ENCODE results near the gene UNC45A. TPM values are rescaled to one million over a fixed set of nuclear protein-coding genes. Genes with fewer than 3 reads are reported as not detected.
A peak's percentile ranks its signal among the peaks of the same experiment; 100 is the strongest.

The UNC45A gene
- total and polyA plus RNA-seq, 2 of the 13 experiments (the other 11 are each of a cell fraction or from before 2014, with no cell fraction given) = 33.8 to 39.7 TPM

- TF ChIP-seq POGK (CRISPR knock-in tag; conservative IDR thresholded peaks at IDR 0.05) (peak; percentile 52; the same call in 1 of the 2 replicates), KLF11 (CRISPR knock-in tag; IDR thresholded peaks at IDR 0.05) (no peak), MAF1 (CRISPR knock-in tag; IDR thresholded peaks at IDR 0.05; ENCODE audit: borderline replicate concordance) (no peak), ARHGAP35 (CRISPR knock-in tag; IDR thresholded peaks at IDR 0.05; ENCODE audit: borderline replicate concordance) (no peak; the same call in 1 of the 2 replicates), ATM (IDR thresholded peaks at IDR 0.05; ENCODE audit: borderline replicate concordance) (no peak), ZBTB42 (CRISPR knock-in tag; IDR thresholded peaks at IDR 0.05) (0 out of 2 replicates have a peak, but pooled peaks have one; percentile 77), SYNCRIP (IDR thresholded peaks at IDR 0.05; ENCODE audit: insufficient read depth, low read depth, low read length) (no peak), MEF2D (CRISPR knock-in tag; IDR thresholded peaks at IDR 0.05) (peak; percentile 63; the same call in 1 of the 2 replicates), ZBTB21 (CRISPR knock-in tag; IDR thresholded peaks at IDR 0.05) (no peak), ZNF792 (CRISPR knock-in tag; IDR thresholded peaks at IDR 0.05) (no peak; the same call in none of the 2 replicates), MBNL3 (CRISPR knock-in tag; conservative IDR thresholded peaks at IDR 0.05) (no peak), DDIT3 (CRISPR knock-in tag; IDR thresholded peaks at IDR 0.05) (no peak), FLYWCH1 (CRISPR knock-in tag; IDR thresholded peaks at IDR 0.05) (no peak), RFXANK (CRISPR knock-in tag; IDR thresholded peaks at IDR 0.05) (0 out of 2 replicates have a peak, but pooled peaks have one; percentile 46), NR2F2 (IDR thresholded peaks at IDR 0.05; ENCODE audit: borderline replicate concordance, low read depth) (0 out of 2 replicates have a peak, but pooled peaks have one; percentile 20), FOXP1 (IDR thresholded peaks at IDR 0.05) (no peak), FOXP1 (CRISPR knock-in tag; IDR thresholded peaks at IDR 0.05) (no peak), ZBTB25 (CRISPR knock-in tag; IDR thresholded peaks at IDR 0.05) (peak; percentile 54), DRAP1 (CRISPR knock-in tag; IDR thresholded peaks at IDR 0.05) (peak; percentile 54; the same call in 1 of the 2 replicates), HES4 (CRISPR knock-in tag; IDR thresholded peaks at IDR 0.05; ENCODE audit: borderline replicate concordance) (peak; percentile 56; the same call in 1 of the 2 replicates), GMEB1 (CRISPR knock-in tag; IDR thresholded peaks at IDR 0.05; ENCODE audit: borderline replicate concordance) (peak; percentile 74; the same call in 1 of the 2 replicates), ZBTB20 (CRISPR knock-in tag; IDR thresholded peaks at IDR 0.05; ENCODE audit: borderline replicate concordance, low read depth) (peak; percentile 80; the same call in 1 of the 2 replicates), PITX1 (CRISPR knock-in tag; IDR thresholded peaks at IDR 0.05) (peak; percentile 62; the same call in 1 of the 2 replicates), THAP11 (CRISPR knock-in tag; IDR thresholded peaks at IDR 0.05) (peak; percentile 45; the same call in 1 of the 2 replicates)
Measured at GRCh38 chr15:90954712-90955623, 19.9 kb downstream of the UNC45A start, which contains the start of gene RCCD1 (continued).

All from HepG2 (cell line).